GM21619 (cell line): Measurements from ENCODE around the gene SAMD4A.

Experiments
- ATAC-seq: cut with Tn5 transposase; IDR thresholded peaks from one replicate; pipeline ENCODE4 v1.9.1; 2021; ENCODE audit not compliant: unreplicated experiment

The SAMD4A gene

GRCh38 chr14:54564868-54565784 lies 1.8 kb upstream of the SAMD4A start:
- peak; percentile 30 for ATAC-seq

- peak; percentile 51 for ATAC-seq
Measured at GRCh38 chr14:54565785-54566409, 1.0 kb upstream of the SAMD4A start.

- ATAC-seq: peak; percentile 0
Measured at GRCh38 chr14:54567224-54567638, 303 bp downstream of the SAMD4A start.

GRCh38 chr14:54567639-54568561 lies 972 bp downstream of the SAMD4A start:
- no peak for ATAC-seq

- no peak for ATAC-seq
Measured at GRCh38 chr14:54568821-54569595, 2.1 kb downstream of the SAMD4A start.

- no peak for ATAC-seq
Measured at GRCh38 chr14:54570047-54570446, 3.1 kb downstream of the SAMD4A start.

GRCh38 chr14:54570631-54571415 lies 3.9 kb downstream of the SAMD4A start:
- no peak for ATAC-seq

- no peak for ATAC-seq
Measured at GRCh38 chr14:54572316-54572715, 5.4 kb downstream of the SAMD4A start.

- no peak for ATAC-seq
Measured at GRCh38 chr14:54574528-54574927, 7.6 kb downstream of the SAMD4A start.

GRCh38 chr14:54577494-54577893 lies 10.6 kb downstream of the SAMD4A start:
- ATAC-seq: no peak

GRCh38 chr14:54577977-54578376 lies 11.0 kb downstream of the SAMD4A start:
- ATAC-seq: no peak

- no peak for ATAC-seq
Measured at GRCh38 chr14:54579621-54580020, 12.7 kb downstream of the SAMD4A start.

GRCh38 chr14:54580933-54581332 lies 14.0 kb downstream of the SAMD4A start:
- ATAC-seq: no peak

- no peak for ATAC-seq
Measured at GRCh38 chr14:54582334-54582733, 15.4 kb downstream of the SAMD4A start.

- no peak for ATAC-seq
Measured at GRCh38 chr14:54584097-54584496, 17.2 kb downstream of the SAMD4A start.

GRCh38 chr14:54585214-54585613 lies 18.3 kb downstream of the SAMD4A start:
- ATAC-seq: no peak

- no peak for ATAC-seq
Measured at GRCh38 chr14:54589076-54589475, 22.1 kb downstream of the SAMD4A start.

- ATAC-seq: no peak
Measured at GRCh38 chr14:54589843-54590242, 22.9 kb downstream of the SAMD4A start.

- no peak for ATAC-seq
Measured at GRCh38 chr14:54590481-54590880, 23.6 kb downstream of the SAMD4A start.

GRCh38 chr14:54591461-54591860 lies 24.5 kb downstream of the SAMD4A start:
- no peak for ATAC-seq
